Spinal cord (tissue), 10 donors: ENCODE data around the gene UBE2L3. TPM values are rescaled to one million over a fixed set of nuclear protein-coding genes. Genes with fewer than 3 reads are reported as not detected.
"Not testable (repeated sequence)": the region's sequence is repeated elsewhere in the genome, so short reads cannot be mapped to it uniquely, and the experiment has no call there.

Experiments used
- DNase-seq, 6 donors: peaks; one replicate each; pipeline versions ENCODE4 v3.0.0 to v3.0.0-alpha.2; 2013 to 2015; ENCODE audit warnings: low spot score in 6 of 6, low read depth in 4 of 6
- H3K27ac ChIP-seq: one replicate; pipeline ENCODE4 v1.5.1; 2013; ENCODE audit warnings: low read depth, low read length, control low read depth
- H3K27me3 ChIP-seq: one replicate; pipeline ENCODE4 v1.6.1; 2013; ENCODE audit warnings: low read length; ENCODE audit not compliant: control insufficient read depth, insufficient read depth
- H3K36me3 ChIP-seq: one replicate; pipeline ENCODE4 v1.6.1; 2013; ENCODE audit warnings: low read length; ENCODE audit not compliant: control insufficient read depth, insufficient read depth
- H3K4me1 ChIP-seq: one replicate; pipeline ENCODE4 v1.6.1; 2013; ENCODE audit warnings: low read length; ENCODE audit not compliant: control insufficient read depth, insufficient read depth
- H3K4me3 ChIP-seq: one replicate; pipeline ENCODE4 v1.5.1; 2013; ENCODE audit warnings: low read depth, low read length, control low read depth
- H3K9me3 ChIP-seq: one replicate; pipeline ENCODE4 v1.6.1; 2013; ENCODE audit warnings: low read length; ENCODE audit not compliant: control insufficient read depth, insufficient read depth
- WGBS: methylation state at CpG from one replicate; pipeline ENCODE4 v1.1.5; 2013; ENCODE audit warnings: missing lambda C conversion rate; ENCODE audit not compliant: insufficient coverage; 5-methylcytosine and 5-hydroxymethylcytosine counted together
- polyA plus RNA-seq, 2 donors: library from polyadenylated mRNA; unstranded; fragments of 120-200 nt; gene quantifications; one replicate each; pipeline ENCODE4 v1.2.1, GENCODE V29; 2013; ENCODE audit not compliant: insufficient read length in 2 of 2
- total RNA-seq, 2 donors: library from RNA; depleted of rRNA in 1 of 2; stranded (reverse); fragments of 120-200 nt in 1 of 2; fragments of >200 nt in 1 of 2; gene quantifications; one replicate each; pipeline versions ENCODE4 v1.2.3 to v1.2.4, GENCODE V29; 2013 to 2014
- donor health status: healthy.

UBE2L3 gene
- total and polyA plus RNA-seq, 4 donors, result 34.1 to 75.3 (median 57.2) TPM

GRCh38 chr22:21598302-21598701 lies 30.8 kb downstream of the UBE2L3 start:
- no CpG with 5 or more reads among the region's 3 CpGs for WGBS
- no peak for DNase-seq
- peaks cover 5% of the 10 kb centered on the region for H3K4me1 ChIP-seq
- peaks cover 40% of the 10 kb centered on the region for H3K36me3 ChIP-seq
- H3K9me3 ChIP-seq, result no peaks in the 10 kb centered on the region
- H3K27ac ChIP-seq, result no peak overlapping the region
- H3K27me3 ChIP-seq, result no peaks in the 10 kb centered on the region
- H3K4me3 ChIP-seq, result no peak overlapping the region

- H3K27ac ChIP-seq, result no peak overlapping the region
- 82% methylated on average over 5 of the region's 6 CpGs for whole genome bisulfite sequencing
- no peak overlapping the region for H3K4me3 ChIP-seq
- DNase-seq, result no peak
- no peaks in the 10 kb centered on the region for H3K9me3 ChIP-seq
- peaks cover 5% of the 10 kb centered on the region for H3K4me1 ChIP-seq
- H3K36me3 ChIP-seq, result peaks cover 32% of the 10 kb centered on the region
- no peaks in the 10 kb centered on the region for H3K27me3 ChIP-seq
Observed at GRCh38 chr22:21599053-21599893, 31.8 kb downstream of the UBE2L3 start.

GRCh38 chr22:21602579-21602978 lies 35.1 kb downstream of the UBE2L3 start:
- Histone ChIP-seq H3K4me1 (no peaks in the 10 kb centered on the region), H3K27me3 (no peaks in the 10 kb centered on the region), H3K36me3 (peaks cover 15% of the 10 kb centered on the region), H3K27ac (no peak overlapping the region), H3K4me3 (no peak overlapping the region), H3K9me3 (no peaks in the 10 kb centered on the region)
- 90% methylated on average over 5 of the region's 6 CpGs for WGBS
- DNase-seq, result no peak

GRCh38 chr22:21603973-21604372 lies 36.5 kb downstream of the UBE2L3 start:
- Histone ChIP-seq H3K36me3 (peaks cover 13% of the 10 kb centered on the region), H3K27me3 (no peaks in the 10 kb centered on the region), H3K9me3 (no peaks in the 10 kb centered on the region), H3K4me3 (no peak overlapping the region), H3K4me1 (no peaks in the 10 kb centered on the region), H3K27ac (no peak overlapping the region)
- 88% methylated on average over 7 of the region's 9 CpGs for WGBS
- DNase-seq, result no peak

- Histone ChIP-seq H3K4me1 (no peaks in the 10 kb centered on the region), H3K4me3 (no peak overlapping the region), H3K27me3 (no peaks in the 10 kb centered on the region), H3K27ac (no peak overlapping the region), H3K36me3 (peaks cover 14% of the 10 kb centered on the region), H3K9me3 (no peaks in the 10 kb centered on the region)
- no peak for DNase-seq
- 81% methylated on average over 7 of the region's 7 CpGs for WGBS
Observed at GRCh38 chr22:21605887-21606564, 38.5 kb downstream of the UBE2L3 start.

- DNase-seq, result no peak
- no peaks in the 10 kb centered on the region for H3K27me3 ChIP-seq
- H3K4me1 ChIP-seq, result no peaks in the 10 kb centered on the region
- H3K4me3 ChIP-seq, result no peak overlapping the region
- H3K36me3 ChIP-seq, result peaks cover 21% of the 10 kb centered on the region
- 100% methylated on average over 8 of the region's 8 CpGs for WGBS
- no peaks in the 10 kb centered on the region for H3K9me3 ChIP-seq
- H3K27ac ChIP-seq, result no peak overlapping the region
Observed at GRCh38 chr22:21606775-21607174, 39.3 kb downstream of the UBE2L3 start.

- peaks cover 36% of the 10 kb centered on the region for H3K36me3 ChIP-seq
- H3K27me3 ChIP-seq, H3K27ac ChIP-seq, DNase-seq, H3K9me3 ChIP-seq, H3K4me1 ChIP-seq, H3K4me3 ChIP-seq: not testable (repeated sequence)
- WGBS, result 100% methylated on average over 6 of the region's 11 CpGs
Observed at GRCh38 chr22:21609556-21610157, 42.1 kb downstream of the UBE2L3 start.

- no peak for DNase-seq
- Histone ChIP-seq H3K27ac (no peak overlapping the region), H3K4me3 (no peak overlapping the region), H3K9me3 (no peaks in the 10 kb centered on the region), H3K27me3 (no peaks in the 10 kb centered on the region), H3K4me1 (no peaks in the 10 kb centered on the region), H3K36me3 (peaks cover 40% of the 10 kb centered on the region)
- 85% methylated on average over 3 of the region's 4 CpGs for WGBS
Observed at GRCh38 chr22:21611210-21611977, 43.9 kb downstream of the UBE2L3 start.

- Histone ChIP-seq H3K4me3 (no peak overlapping the region), H3K36me3 (peaks cover 36% of the 10 kb centered on the region), H3K4me1 (no peaks in the 10 kb centered on the region), H3K27ac (no peak overlapping the region), H3K9me3 (no peaks in the 10 kb centered on the region), H3K27me3 (no peaks in the 10 kb centered on the region)
- 100% methylated on average over 5 of the region's 7 CpGs for WGBS
- DNase-seq, result no peak
Observed at GRCh38 chr22:21612858-21613257, 45.3 kb downstream of the UBE2L3 start.
